GM12878 (cell line): ENCODE data around the gene ACTA2. TPM values are rescaled to one million over a fixed set of nuclear protein-coding genes. Genes with fewer than 3 reads are reported as not detected.

ENCODE experiments used
- ATAC-seq: fragments of 200-7000 bp; cut with Tn5 transposase; 3 replicates; pipeline ENCODE4 v1.9.1; 2020; ENCODE audit warnings: mild to moderate bottlenecking, moderate library complexity
- BruUV-seq: library from RNA; stranded (reverse); fragments of 400-500 nt; replicated peaks from 2 replicates; lab custom pipeline; 2021; lab: Mats Ljungman, UMichigan
- CTCF ChIA-PET: fragments of 300-600 bp; sonication (Branson Sonifier 250); formaldehyde crosslinking; extraction: SDS; loops from one replicate; lab custom pipeline; 2021; ENCODE audit warnings: inconsistent platforms; lab: Yijun Ruan, JAX
- POLR2A ChIA-PET: fragments of 350-600 bp; formaldehyde crosslinking; extraction: SDS; loops from one replicate; lab custom pipeline; 2021; ENCODE audit warnings: inconsistent platforms; lab: Charles Lee
- RAD21 ChIA-PET: fragments of 300-600 bp; sonication (Branson Sonifier 250); formaldehyde crosslinking; loops from one replicate; lab custom pipeline; 2023; ENCODE audit warnings: antibody characterized with exemption; ENCODE audit not compliant: unreplicated experiment; lab: Charles Lee
- SMC1A ChIA-PET: fragments of 300-600 bp; sonication (Branson Sonifier 250); formaldehyde crosslinking; loops from one replicate; lab custom pipeline; 2023; ENCODE audit not compliant: unreplicated experiment, uncharacterized antibody; lab: Charles Lee
- DNase-seq: peaks from one replicate; pipeline ENCODE4 v3.0.0-alpha.2; 2011; ENCODE audit warnings: low read depth, low spot score
- FAIRE-seq: peaks from 3 replicates; lab custom pipeline; 2011; peaks lifted over from hg19 to GRCh38; lab: Jason Lieb, UNC
- H2AFZ ChIP-seq: 2 replicates; pipeline ENCODE4 v1.6.0; 2011; ENCODE audit warnings: low read depth, low read length, control low read depth; ENCODE audit not compliant: control insufficient read depth
- H3K27ac ChIP-seq: 2 replicates; pipeline ENCODE4 v1.5.1; 2011; ENCODE audit warnings: control low read depth; ENCODE audit not compliant: control insufficient read depth, insufficient read depth
- H3K27me3 ChIP-seq, 2 experiments: replicated peaks in 1 of 2; 2 replicates each; pipeline versions ENCODE4 v1.6.0 to v1.6.1; 2011; ENCODE audit warnings: low read length in 1 of 2; ENCODE audit not compliant: control insufficient read depth in 2 of 2, insufficient read depth in 2 of 2
- H3K36me3 ChIP-seq, 2 experiments: 2 replicates each; pipeline ENCODE4 v1.5.1; 2011; ENCODE audit warnings: low read length in 1 of 2; ENCODE audit not compliant: control insufficient read depth in 2 of 2, insufficient read depth in 2 of 2
- H3K4me1 ChIP-seq: 2 replicates; pipeline ENCODE4 v1.6.1; 2011; ENCODE audit warnings: mild to moderate bottlenecking, low read length, moderate library complexity, mixed read lengths; ENCODE audit not compliant: control insufficient read depth, insufficient read depth
- H3K4me2 ChIP-seq: 2 replicates; pipeline ENCODE4 v1.6.0; 2011; ENCODE audit warnings: control low read depth; ENCODE audit not compliant: control insufficient read depth, insufficient read depth
- H3K4me3 ChIP-seq: fragments of 200-600 bp; sonication (generic); 2 replicates; pipeline ENCODE4 v1.5.1; 2016
- H3K79me2 ChIP-seq: 2 replicates; pipeline ENCODE4 v1.6.0; 2011; ENCODE audit warnings: low read length; ENCODE audit not compliant: control insufficient read depth, insufficient read depth
- H3K9ac ChIP-seq: 2 replicates; pipeline ENCODE4 v1.8.0; 2011; ENCODE audit warnings: low read length, control low read depth, mixed read lengths; ENCODE audit not compliant: control insufficient read depth, insufficient read depth
- H3K9me3 ChIP-seq: replicated peaks from 3 replicates; pipeline ENCODE4 v1.5.1; 2011; ENCODE audit warnings: mild to moderate bottlenecking, low read length; ENCODE audit not compliant: control insufficient read depth, insufficient read depth
- H4K20me1 ChIP-seq: 2 replicates; pipeline ENCODE4 v1.6.0; 2011; ENCODE audit not compliant: control insufficient read depth, insufficient read depth
- BCL11A ChIP-seq: IDR thresholded peaks from 2 replicates; pipeline ENCODE4 v1.6.1; 2011; ENCODE audit warnings: low read depth, low read length
- BRCA1 ChIP-seq: IDR thresholded peaks from 2 replicates; pipeline ENCODE4 v1.6.1; 2011; ENCODE audit warnings: low read depth, low read length, improper control_type of control experiment
- CHD1 ChIP-seq: IDR thresholded peaks from 2 replicates; pipeline ENCODE4 v1.6.1; 2012; ENCODE audit warnings: low read depth, low read length, improper control_type of control experiment
- DPF2 ChIP-seq: fragments of 450-650 bp; IDR thresholded peaks from 2 replicates; pipeline ENCODE4 v1.6.1; 2017; ENCODE audit warnings: mild to moderate bottlenecking
- EED ChIP-seq: sonication (generic); IDR thresholded peaks from 2 replicates; pipeline ENCODE4 v1.6.1; 2016; ENCODE audit warnings: antibody characterized with exemption, low read depth
- JUNB ChIP-seq: IDR thresholded peaks from 2 replicates; pipeline ENCODE4 v1.6.1; 2016; ENCODE audit warnings: antibody characterized with exemption, mild to moderate bottlenecking
- KDM1A ChIP-seq: fragments of 200-600 bp; sonication (generic); IDR thresholded peaks from 2 replicates; pipeline ENCODE4 v1.6.1; 2016; ENCODE audit warnings: borderline replicate concordance
- MEF2B ChIP-seq: fragments of 450-650 bp; IDR thresholded peaks from 2 replicates; pipeline ENCODE4 v1.6.1; 2018; ENCODE audit warnings: mild to moderate bottlenecking, moderate library complexity; ENCODE audit not compliant: partially characterized antibody, poor library complexity, severe bottlenecking
- MTA2 ChIP-seq: fragments of 450-650 bp; IDR thresholded peaks from 2 replicates; pipeline ENCODE4 v1.6.1; 2016; ENCODE audit warnings: low read depth, mild to moderate bottlenecking, moderate library complexity
- NBN ChIP-seq: fragments of 450-650 bp; IDR thresholded peaks from 2 replicates; pipeline ENCODE4 v1.6.1; 2016
- NFIC ChIP-seq: IDR thresholded peaks from 2 replicates; pipeline ENCODE4 v1.6.1; 2012; ENCODE audit warnings: low read depth, mild to moderate bottlenecking, inconsistent platforms, low read length, moderate library complexity
- NR2F1 ChIP-seq: fragments of 450-650 bp; conservative IDR thresholded peaks from 2 replicates; pipeline ENCODE4 v1.6.1; 2017; ENCODE audit warnings: mild to moderate bottlenecking
- RCOR1 ChIP-seq: conservative IDR thresholded peaks from 2 replicates; pipeline ENCODE4 v1.6.1; 2012; ENCODE audit warnings: low read depth, low read length, improper control_type of control experiment
- RELA ChIP-seq: fragments of 450-650 bp; IDR thresholded peaks from 2 replicates; pipeline ENCODE4 v1.8.0; 2014; ENCODE audit warnings: borderline replicate concordance; ENCODE audit not compliant: partially characterized antibody
- TAF1 ChIP-seq: IDR thresholded peaks from 2 replicates; pipeline ENCODE4 v1.6.1; 2011; ENCODE audit warnings: mild to moderate bottlenecking, low read depth, low read length, borderline replicate concordance
- WGBS: methylation state at CpG from one replicate; pipeline ENCODE4 v1.1.6; 2016; ENCODE audit warnings: low lambda C conversion rate; ENCODE audit not compliant: insufficient replicate concordance, insufficient coverage; ENCODE audit errors: missing lambda C conversion rate; 5-methylcytosine and 5-hydroxymethylcytosine counted together
- in situ Hi-C: fragments of 300-500 bp; cut with MboI; formaldehyde crosslinking; loops from 9 replicates; pipeline ENCODE4 v1.14.3; 2018; ENCODE audit warnings: mixed read lengths
- intact Hi-C: fragments of 100-400 bp; cut with micrococcal nuclease; formaldehyde crosslinking; loops from one replicate; pipeline ENCODE4 v1.14.2; 2022; ENCODE audit not compliant: unreplicated experiment
- polyA plus RNA-seq, 11 experiments: library from polyadenylated mRNA; depleted of rRNA in 4 of 11; unstranded in 6 of 11; stranded (reverse) in 5 of 11; fragments of >200 nt; fragmentation: Nextera tagmentation in 4 of 11; fragmentation: Illumina TruSeq in 1 of 11; extraction: Ambion mirVana in 4 of 11; extraction: Trizol in 1 of 11; gene quantifications; 1 replicate in 1 of 11; 2 replicates in 10 of 11; pipeline versions ENCODE4 v1.2.1 to v1.2.3, GENCODE V29; 2011 to 2016; ENCODE audit warnings: inconsistent platforms in 2 of 11, missing spikeins in 2 of 11, low read depth in 1 of 11
- total RNA-seq, 4 experiments: library from RNA; depleted of rRNA in 3 of 4; stranded (reverse); fragments of >200 nt in 3 of 4; fragmentation: Illumina TruSeq in 1 of 4; extraction: Trizol in 1 of 4; gene quantifications; 2 replicates each; pipeline versions ENCODE4 v1.2.1 to v1.2.3, GENCODE V29; 2013 to 2021
- TF ChIP-seq, protein P1 (sequence below): fragments of 450-650 bp; IDR thresholded peaks from 2 replicates; pipeline ENCODE4 v1.6.1; 2017; ENCODE audit warnings: low read depth, mild to moderate bottlenecking, moderate library complexity
- TF ChIP-seq, protein P2 (sequence below): IDR thresholded peaks from 2 replicates; pipeline ENCODE4 v1.6.1; 2011; ENCODE audit warnings: mild to moderate bottlenecking, low read depth, low read length, moderate library complexity; ENCODE audit not compliant: insufficient replicate concordance
- TF ChIP-seq, protein P3 (sequence below): fragments of 450-650 bp; IDR thresholded peaks from 2 replicates; pipeline ENCODE4 v1.6.1; 2016; ENCODE audit warnings: mild to moderate bottlenecking

Gene ACTA2
- total and polyA plus RNA-seq, 10 of the 15 experiments (the other 5 are each of a cell fraction or from before 2014, with no cell fraction given), result 7.4 to 78.2 (median 32.4) TPM

DNA sequence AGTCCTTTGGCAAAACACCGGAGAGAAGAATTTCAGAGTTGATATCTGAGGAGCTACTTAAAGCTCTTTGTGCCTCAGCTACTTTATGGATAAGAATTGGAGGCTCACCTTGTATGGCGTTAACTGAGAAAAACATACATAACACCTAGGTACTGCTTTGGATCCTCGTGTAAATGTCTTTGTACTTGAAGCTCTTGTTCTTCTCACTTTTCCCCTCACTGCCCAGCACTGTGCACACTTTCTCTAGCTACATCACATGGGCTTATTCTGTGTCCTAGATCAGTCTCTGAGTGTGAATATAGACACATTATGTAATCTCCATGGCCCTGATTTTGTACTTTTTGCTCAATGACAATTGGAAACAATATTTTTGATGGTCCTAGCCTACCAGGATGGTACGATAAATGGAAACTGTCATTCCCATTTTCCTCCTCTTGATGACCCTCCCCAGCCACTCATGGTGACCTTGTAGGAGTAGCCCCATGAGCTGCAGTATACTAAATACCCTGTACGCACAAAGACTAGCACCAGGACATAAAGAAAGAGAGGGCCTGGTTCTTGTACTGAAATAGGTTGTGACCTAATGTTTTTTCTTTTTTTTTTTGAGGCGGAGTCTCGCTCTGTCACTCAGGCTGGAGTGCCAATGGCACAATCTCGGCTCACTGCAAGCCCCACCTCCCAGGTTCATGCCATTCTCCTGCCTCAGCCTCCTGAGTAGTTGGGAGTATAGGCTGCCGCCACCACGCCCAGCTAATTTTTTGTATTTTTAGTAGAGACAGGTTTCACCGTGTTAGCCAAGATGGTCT lies 50.4 kb downstream of the ACTA2 start:
- Histone ChIP-seq H4K20me1 (no peaks in the 10 kb centered on the region), H3K36me3 (peaks cover 0 to 4% of the 10 kb centered on the region in 2 experiments; a peak in 3 of 4 replicates), H3K27ac (peak overlapping the region; percentile 99), H3K4me3 (no peak overlapping the region), H3K9ac (peak overlapping the region; percentile 66), H2AFZ (peak overlapping the region; percentile 63), H3K27me3 (no peaks in the 10 kb centered on the region), H3K79me2 (peaks cover 38% of the 10 kb centered on the region), H3K4me2 (peak overlapping the region; percentile 83), H3K4me1 (peaks cover 45% of the 10 kb centered on the region), H3K9me3 (no peaks in the 10 kb centered on the region)
- ChIA-PET RAD21 (interaction anchor here (0.8 to 7.9 kb wide), 10 partner anchors 15 to 92 kb away, joined by 3 to 249 read pairs (median 8); partner anchors contain the start of genes FAS and STAMBPL1), CTCF (interaction anchor here (0.7 to 6.6 kb wide), 15 partner anchors 10 to 319 kb away, joined by 3 to 116 read pairs (median 9); partner anchors contain the start of genes FAS and STAMBPL1), SMC1A (interaction anchor here (0.6 to 8.4 kb wide), 21 partner anchors 8 to 342 kb away, joined by 3 to 329 read pairs (median 5); partner anchors contain the start of genes FAS and STAMBPL1), POLR2A (interaction anchor here (0.5 to 6.3 kb wide), 11 partner anchors 8 to 89 kb away, joined by 3 to 248 read pairs (median 6); partner anchors contain the start of genes FAS and STAMBPL1)
- DNase-seq (no peak), ATAC-seq (peak; percentile 79), FAIRE-seq (peak; percentile 64)
- no TSS peak for BruUV-seq
- in situ Hi-C loops, result no loop called here
- 71% methylated on average over 11 of the region's 11 CpGs for WGBS
- intact Hi-C loops, result loop anchor here (2.0 kb wide), 1 partner anchor 21 kb away; the partner anchor contains the start of gene STAMBPL1
- TF ChIP-seq NBN (peak; percentile 84), RCOR1 (0 out of 2 replicates have a peak, but pooled peaks have one; percentile 32), BCL11A (no peak), NFIC (peak; percentile 57; the same call in 1 of the 2 replicates), NR2F1 (no peak), EED (peak; percentile 28; the same call in 1 of the 2 replicates), KDM1A (no peak), MEF2B (peak; percentile 70), MTA2 (peak; percentile 64), JUNB (peak; percentile 5; the same call in 1 of the 2 replicates), RELA (no peak), CHD1 (no peak), BRCA1 (no peak), TAF1 (no peak), DPF2 (peak; percentile 97)
- TF ChIP-seq, protein P1, sequence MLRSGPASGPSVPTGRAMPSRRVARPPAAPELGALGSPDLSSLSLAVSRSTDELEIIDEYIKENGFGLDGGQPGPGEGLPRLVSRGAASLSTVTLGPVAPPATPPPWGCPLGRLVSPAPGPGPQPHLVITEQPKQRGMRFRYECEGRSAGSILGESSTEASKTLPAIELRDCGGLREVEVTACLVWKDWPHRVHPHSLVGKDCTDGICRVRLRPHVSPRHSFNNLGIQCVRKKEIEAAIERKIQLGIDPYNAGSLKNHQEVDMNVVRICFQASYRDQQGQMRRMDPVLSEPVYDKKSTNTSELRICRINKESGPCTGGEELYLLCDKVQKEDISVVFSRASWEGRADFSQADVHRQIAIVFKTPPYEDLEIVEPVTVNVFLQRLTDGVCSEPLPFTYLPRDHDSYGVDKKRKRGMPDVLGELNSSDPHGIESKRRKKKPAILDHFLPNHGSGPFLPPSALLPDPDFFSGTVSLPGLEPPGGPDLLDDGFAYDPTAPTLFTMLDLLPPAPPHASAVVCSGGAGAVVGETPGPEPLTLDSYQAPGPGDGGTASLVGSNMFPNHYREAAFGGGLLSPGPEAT, result peak; percentile 70; the same call in 1 of the 2 replicates
- TF ChIP-seq, protein P2, sequence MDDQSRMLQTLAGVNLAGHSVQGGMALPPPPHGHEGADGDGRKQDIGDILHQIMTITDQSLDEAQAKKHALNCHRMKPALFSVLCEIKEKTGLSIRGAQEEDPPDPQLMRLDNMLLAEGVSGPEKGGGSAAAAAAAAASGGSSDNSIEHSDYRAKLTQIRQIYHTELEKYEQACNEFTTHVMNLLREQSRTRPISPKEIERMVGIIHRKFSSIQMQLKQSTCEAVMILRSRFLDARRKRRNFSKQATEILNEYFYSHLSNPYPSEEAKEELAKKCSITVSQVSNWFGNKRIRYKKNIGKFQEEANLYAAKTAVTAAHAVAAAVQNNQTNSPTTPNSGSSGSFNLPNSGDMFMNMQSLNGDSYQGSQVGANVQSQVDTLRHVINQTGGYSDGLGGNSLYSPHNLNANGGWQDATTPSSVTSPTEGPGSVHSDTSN, result peak; percentile 14
- TF ChIP-seq, protein P3, sequence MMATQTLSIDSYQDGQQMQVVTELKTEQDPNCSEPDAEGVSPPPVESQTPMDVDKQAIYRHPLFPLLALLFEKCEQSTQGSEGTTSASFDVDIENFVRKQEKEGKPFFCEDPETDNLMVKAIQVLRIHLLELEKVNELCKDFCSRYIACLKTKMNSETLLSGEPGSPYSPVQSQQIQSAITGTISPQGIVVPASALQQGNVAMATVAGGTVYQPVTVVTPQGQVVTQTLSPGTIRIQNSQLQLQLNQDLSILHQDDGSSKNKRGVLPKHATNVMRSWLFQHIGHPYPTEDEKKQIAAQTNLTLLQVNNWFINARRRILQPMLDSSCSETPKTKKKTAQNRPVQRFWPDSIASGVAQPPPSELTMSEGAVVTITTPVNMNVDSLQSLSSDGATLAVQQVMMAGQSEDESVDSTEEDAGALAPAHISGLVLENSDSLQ, result peak; percentile 92
